Right atrium auricular region (tissue), 2 donors: Measurements from ENCODE around the gene CWF19L2. TPM values are rescaled to one million over a fixed set of nuclear protein-coding genes. Genes with fewer than 3 reads are reported as not detected.
A peak's percentile ranks its signal among the peaks of the same experiment; 100 is the strongest.
"Not testable (repeated sequence)": the region's sequence is repeated elsewhere in the genome, so short reads cannot be mapped to it uniquely, and the experiment has no call there.

Experiments
- DNase-seq: peaks from one replicate; pipeline ENCODE4 v3.0.0-alpha.2; 2019; ENCODE audit warnings: low spot score
- H3K27ac ChIP-seq, 2 donors: fragments of 200-600 bp; sonication (generic); 1 replicate in 1 of 2; 2 replicates in 1 of 2; pipeline ENCODE4 v1.5.1; 2016 to 2019
- H3K27me3 ChIP-seq, 2 donors: fragments of 200-600 bp; sonication (generic); one replicate each; pipeline versions ENCODE4 v1.5.1 to v1.6.0; 2017 to 2019
- H3K36me3 ChIP-seq: fragments of 200-600 bp; sonication (generic); one replicate; pipeline ENCODE4 v1.5.1; 2016
- H3K4me1 ChIP-seq, 2 donors: fragments of 200-600 bp; sonication (generic); one replicate each; pipeline versions ENCODE4 v1.5.1 to v1.6.0; 2017 to 2019
- H3K4me3 ChIP-seq, 2 donors: fragments of 200-600 bp; sonication (generic); 1 replicate in 1 of 2; 2 replicates in 1 of 2; pipeline ENCODE4 v1.5.1; 2017 to 2019; ENCODE audit warnings: mild to moderate bottlenecking in 1 of 2, moderate library complexity in 1 of 2
- H3K9me3 ChIP-seq, 2 donors: fragments of 200-600 bp; sonication (generic); one replicate each; pipeline ENCODE4 v1.5.1; 2019
- total RNA-seq, 2 donors: library from RNA; depleted of rRNA; stranded (reverse); fragments of >200 nt; gene quantifications; one replicate each; pipeline ENCODE4 v1.1.0, GENCODE V29; 2016
- TF ChIP-seq, protein P1 (sequence below), 2 donors: fragments of 200-600 bp; sonication (generic); IDR thresholded peaks; one replicate each; pipeline ENCODE4 v1.5.1; 2019; ENCODE audit warnings: antibody characterized with exemption in 2 of 2

The CWF19L2 gene
- 1 to 10 TPM; 6.6 to 7.4 TPM for total RNA-seq

DNA sequence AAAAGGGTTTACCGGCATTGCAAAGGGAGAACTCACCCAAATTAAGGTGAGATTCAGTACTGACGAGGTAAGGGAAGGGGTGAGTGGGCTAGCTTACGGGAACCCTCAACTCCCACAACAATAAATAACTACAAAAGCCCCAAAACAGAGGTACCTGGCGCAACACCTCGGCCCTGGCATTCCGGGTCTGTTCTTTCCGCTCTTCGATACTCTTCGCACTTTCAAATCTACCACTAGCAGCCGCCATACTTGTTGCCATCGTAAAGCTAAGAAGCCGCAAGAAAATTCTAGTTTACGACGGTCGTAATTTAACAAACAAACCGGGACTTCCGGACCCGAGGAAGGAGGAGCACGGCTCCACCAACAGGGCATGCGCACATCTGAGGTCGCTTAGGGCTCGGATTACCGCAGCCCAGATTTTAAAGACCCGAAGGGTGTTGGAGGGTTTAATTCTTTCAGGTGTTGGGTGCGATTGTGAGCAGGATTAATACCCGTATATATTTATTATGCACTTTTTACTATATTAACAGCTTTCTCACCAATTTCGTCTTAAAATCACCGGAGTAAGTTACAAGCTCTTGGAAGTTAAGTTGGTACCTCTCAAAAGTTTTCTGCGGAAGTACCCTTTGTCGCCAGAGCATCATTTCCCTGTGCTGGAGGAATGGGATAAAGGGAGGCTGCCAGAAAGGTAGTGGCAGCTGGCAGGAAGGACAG lies at the start of gene CWF19L2:
Gene CWF19L2, minus strand, starts transcription at position 268 of the 714 bp plus-strand sequence. Its CDS starts 9 bp downstream, at position 259.
- TF ChIP-seq, protein P1, sequence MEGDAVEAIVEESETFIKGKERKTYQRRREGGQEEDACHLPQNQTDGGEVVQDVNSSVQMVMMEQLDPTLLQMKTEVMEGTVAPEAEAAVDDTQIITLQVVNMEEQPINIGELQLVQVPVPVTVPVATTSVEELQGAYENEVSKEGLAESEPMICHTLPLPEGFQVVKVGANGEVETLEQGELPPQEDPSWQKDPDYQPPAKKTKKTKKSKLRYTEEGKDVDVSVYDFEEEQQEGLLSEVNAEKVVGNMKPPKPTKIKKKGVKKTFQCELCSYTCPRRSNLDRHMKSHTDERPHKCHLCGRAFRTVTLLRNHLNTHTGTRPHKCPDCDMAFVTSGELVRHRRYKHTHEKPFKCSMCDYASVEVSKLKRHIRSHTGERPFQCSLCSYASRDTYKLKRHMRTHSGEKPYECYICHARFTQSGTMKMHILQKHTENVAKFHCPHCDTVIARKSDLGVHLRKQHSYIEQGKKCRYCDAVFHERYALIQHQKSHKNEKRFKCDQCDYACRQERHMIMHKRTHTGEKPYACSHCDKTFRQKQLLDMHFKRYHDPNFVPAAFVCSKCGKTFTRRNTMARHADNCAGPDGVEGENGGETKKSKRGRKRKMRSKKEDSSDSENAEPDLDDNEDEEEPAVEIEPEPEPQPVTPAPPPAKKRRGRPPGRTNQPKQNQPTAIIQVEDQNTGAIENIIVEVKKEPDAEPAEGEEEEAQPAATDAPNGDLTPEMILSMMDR (IDR thresholded peaks at IDR 0.05), result peak in 1 of 2 donors; percentile 25

DNA sequence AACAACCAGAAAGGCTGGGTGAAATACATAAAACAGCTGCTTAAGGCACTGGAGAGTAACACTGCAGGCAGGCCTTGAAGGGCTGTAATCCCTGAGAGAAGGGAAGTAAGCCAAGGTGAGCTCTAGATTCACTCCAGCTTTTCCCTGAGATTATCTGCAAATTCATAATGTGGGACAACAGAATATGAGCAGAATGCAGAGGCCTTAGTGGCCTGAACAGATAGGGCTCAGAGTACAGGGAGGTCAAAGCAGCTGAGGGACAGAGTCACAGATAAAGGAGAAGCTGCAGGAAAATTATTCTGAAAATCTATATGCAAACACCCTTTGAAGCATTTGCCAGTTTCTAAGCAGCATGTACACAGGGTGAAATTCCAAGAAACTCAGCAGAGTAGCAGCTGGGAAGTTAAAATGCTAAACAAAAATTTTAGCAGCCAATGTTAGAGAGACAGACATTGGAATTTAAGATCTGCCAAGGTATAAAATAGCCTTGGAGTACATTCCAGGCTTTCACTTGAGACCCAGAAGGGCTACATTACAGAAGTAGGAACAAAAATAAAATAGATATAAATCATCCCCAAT lies 48.1 kb upstream of the CWF19L2 start:
- TF ChIP-seq, protein P1 (IDR thresholded peaks at IDR 0.05), result no peak
- Histone ChIP-seq H3K4me1 (no peaks in the 10 kb centered on the region), H3K36me3 (peaks cover 32% of the 10 kb centered on the region), H3K4me3 (no peak overlapping the region), H3K9me3 (peaks cover 0 to 8% of the 10 kb centered on the region in 2 donors), H3K27ac (no peak overlapping the region), H3K27me3 (no peaks in the 10 kb centered on the region)
- no peak for DNase-seq

More for the DNA sequence above, at the start of gene CWF19L2:
- peaks cover 16% of the 10 kb centered on the region for H3K36me3 ChIP-seq
- H3K4me3 ChIP-seq, result peak within 1 kb of the TSS; percentile 61 to 83
- peak within 1 kb of the TSS; percentile 62 to 84 for H3K27ac ChIP-seq
- no peaks in the 10 kb centered on the region for H3K27me3 ChIP-seq
- DNase-seq, result peak; percentile 89
- H3K9me3 ChIP-seq, result no peaks in the 10 kb centered on the region
- peaks cover 0 to 16% of the 10 kb centered on the region in 2 donors for H3K4me1 ChIP-seq

DNA sequence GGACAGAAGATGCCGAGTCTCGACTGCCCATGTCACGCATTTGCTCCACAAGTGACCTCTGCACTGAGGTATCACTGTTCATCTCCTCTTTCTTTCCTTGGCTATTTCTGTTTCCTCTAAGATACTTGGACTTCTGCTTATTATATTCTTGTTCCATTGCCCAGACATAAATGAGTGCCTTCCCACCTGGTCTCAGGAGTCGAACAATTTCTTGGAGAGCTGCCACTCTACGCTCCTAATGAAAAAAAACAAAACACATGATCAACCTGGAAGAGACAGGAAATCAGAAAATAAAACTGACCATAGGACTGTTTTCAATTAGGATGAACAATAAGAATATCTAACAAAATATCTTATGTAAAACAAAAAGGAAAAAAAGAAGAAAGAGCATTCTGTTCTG lies 47.4 kb upstream of the CWF19L2 start:
- Histone ChIP-seq H3K27ac (no peak overlapping the region), H3K9me3 (peaks cover 0 to 8% of the 10 kb centered on the region in 2 donors), H3K4me3 (no peak overlapping the region), H3K4me1 (no peaks in the 10 kb centered on the region), H3K27me3 (no peaks in the 10 kb centered on the region), H3K36me3 (peaks cover 32% of the 10 kb centered on the region)
- no peak for DNase-seq
- TF ChIP-seq, protein P1 (IDR thresholded peaks at IDR 0.05), result no peak

DNA sequence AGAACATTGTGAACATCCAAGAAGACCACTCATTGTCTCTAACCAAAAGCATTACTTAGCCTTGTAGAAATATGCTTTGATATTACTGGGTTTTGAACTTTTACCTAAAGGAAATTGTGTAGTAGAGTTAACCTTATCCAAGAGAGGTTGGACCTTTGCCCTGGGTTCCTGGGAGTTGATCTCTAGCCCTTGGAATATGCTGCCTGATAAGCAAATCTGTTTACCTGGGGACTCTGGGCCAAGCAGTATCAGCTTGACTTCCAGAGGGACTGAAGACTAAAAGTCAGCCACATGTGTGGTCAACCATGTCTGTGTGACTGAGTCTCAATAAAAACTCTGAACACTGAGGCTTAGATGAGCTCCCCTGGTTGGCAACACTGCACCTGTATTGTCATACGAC lies 44.1 kb upstream of the CWF19L2 start:
- Histone ChIP-seq H3K27me3 (no peaks in the 10 kb centered on the region), H3K4me3 (no peak overlapping the region), H3K27ac (no peak overlapping the region), H3K4me1 (no peaks in the 10 kb centered on the region), H3K9me3 (peaks cover 0 to 8% of the 10 kb centered on the region in 2 donors), H3K36me3 (peaks cover 32% of the 10 kb centered on the region)
- TF ChIP-seq, protein P1 (IDR thresholded peaks at IDR 0.05), result no peak
- DNase-seq, result no peak

DNA sequence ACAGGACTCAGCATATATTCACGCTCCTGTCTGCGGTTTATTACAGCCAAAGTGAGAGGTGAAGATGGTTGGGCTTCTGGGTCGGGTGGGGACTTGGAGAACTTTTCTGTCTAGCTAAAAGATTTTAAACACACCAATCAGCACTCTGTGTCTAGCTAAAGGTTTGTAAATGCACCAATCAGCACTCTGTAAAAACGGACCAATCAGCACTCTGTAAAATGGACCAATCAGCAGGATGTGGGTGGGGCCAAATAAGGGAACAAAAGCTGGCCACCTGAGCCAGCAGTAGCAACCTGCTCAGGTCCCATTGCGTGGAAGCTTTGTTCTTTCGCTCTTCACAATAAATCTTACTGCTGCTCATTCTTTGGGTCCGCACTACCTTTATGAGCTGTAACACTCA lies 39.7 kb upstream of the CWF19L2 start:
- not testable (repeated sequence) for H3K4me1 ChIP-seq, H3K4me3 ChIP-seq, H3K27ac ChIP-seq, DNase-seq, H3K36me3 ChIP-seq, H3K27me3 ChIP-seq, H3K9me3 ChIP-seq

DNA sequence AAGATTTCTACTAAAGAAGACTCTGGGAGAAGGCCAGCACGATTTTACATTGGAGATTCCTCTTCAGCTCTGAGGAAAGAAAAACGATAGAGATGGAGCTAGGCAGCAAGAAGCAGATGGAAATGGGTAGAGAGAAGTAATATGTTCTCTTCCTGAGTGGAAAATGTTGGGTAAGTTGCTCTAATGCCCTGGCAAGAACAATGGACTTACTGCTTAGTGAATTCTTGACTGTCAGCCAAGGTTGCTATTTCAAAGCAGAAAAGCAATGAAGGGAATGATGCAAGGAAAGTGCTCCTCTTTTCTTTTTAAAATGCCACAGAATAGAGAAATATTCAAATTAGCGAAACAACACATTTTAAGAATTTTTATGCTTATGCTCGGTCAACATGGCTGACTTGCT lies 38.4 kb upstream of the CWF19L2 start:
- no peaks in the 10 kb centered on the region for H3K27me3 ChIP-seq
- no peaks in the 10 kb centered on the region for H3K9me3 ChIP-seq
- TF ChIP-seq, protein P1 (IDR thresholded peaks at IDR 0.05), result no peak
- H3K4me1 ChIP-seq, result no peaks in the 10 kb centered on the region
- H3K27ac ChIP-seq, result no peak overlapping the region
- no peak for DNase-seq
- no peaks in the 10 kb centered on the region for H3K36me3 ChIP-seq
- H3K4me3 ChIP-seq, result no peak overlapping the region
